ENCODE data around the gene STUM. TPM values are rescaled to one million over a fixed set of nuclear protein-coding genes. Genes with fewer than 3 reads are reported as not detected.
A peak's percentile ranks its signal among the peaks of the same experiment; 100 is the strongest.
"Not testable (repeated sequence)": the region's sequence is repeated elsewhere in the genome, so short reads cannot be mapped to it uniquely, and the experiment has no call there.

The STUM gene
- total RNA-seq, 1 donor, result under 0.01 TPM

- DNase-seq (ENCODE audit: low read depth in 2 of 3, low spot score in 2 of 3), result no peak
Observed at GRCh38 chr1:226635456-226635941, 86.9 kb downstream of the STUM start.

- DNase-seq (ENCODE audit: low read depth in 2 of 3, low spot score in 2 of 3), result no peak
Observed at GRCh38 chr1:226636847-226637096, 88.2 kb downstream of the STUM start.

GRCh38 chr1:226637147-226637935, 88.8 kb downstream of the STUM start:
- DNase-seq (ENCODE audit: low read depth in 2 of 3, low spot score in 2 of 3), result no peak

- DNase-seq (ENCODE audit: low read depth in 2 of 3, low spot score in 2 of 3), result no peak
Observed at GRCh38 chr1:226638001-226638601, 89.5 kb downstream of the STUM start.

- no peak for DNase-seq (ENCODE audit: low read depth in 2 of 3, low spot score in 2 of 3)
Observed at GRCh38 chr1:226638608-226639007, 90.0 kb downstream of the STUM start.

DNA sequence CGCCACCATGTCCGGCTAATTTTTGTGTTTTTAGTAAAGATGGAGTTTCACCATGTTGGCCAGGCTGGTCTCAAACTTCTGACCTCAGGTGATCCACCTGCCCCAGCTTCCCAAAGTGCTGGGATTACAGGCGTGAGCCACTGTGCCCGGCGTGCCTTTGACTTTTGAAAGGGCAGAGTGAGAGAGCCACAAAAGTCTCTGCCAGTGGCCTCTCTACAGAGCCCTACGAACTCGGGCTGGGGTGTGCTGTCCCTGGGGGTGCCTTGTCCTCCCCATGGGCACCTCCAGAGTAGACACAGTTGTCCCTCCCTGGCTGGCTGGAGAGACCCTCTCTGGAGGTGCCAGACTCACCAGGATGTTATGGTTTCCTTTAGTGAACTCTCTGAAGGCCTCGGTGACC, 90.6 kb downstream of the STUM start:
- not testable (repeated sequence) for DNase-seq (ENCODE audit: low read depth in 2 of 3, low spot score in 2 of 3)

DNA sequence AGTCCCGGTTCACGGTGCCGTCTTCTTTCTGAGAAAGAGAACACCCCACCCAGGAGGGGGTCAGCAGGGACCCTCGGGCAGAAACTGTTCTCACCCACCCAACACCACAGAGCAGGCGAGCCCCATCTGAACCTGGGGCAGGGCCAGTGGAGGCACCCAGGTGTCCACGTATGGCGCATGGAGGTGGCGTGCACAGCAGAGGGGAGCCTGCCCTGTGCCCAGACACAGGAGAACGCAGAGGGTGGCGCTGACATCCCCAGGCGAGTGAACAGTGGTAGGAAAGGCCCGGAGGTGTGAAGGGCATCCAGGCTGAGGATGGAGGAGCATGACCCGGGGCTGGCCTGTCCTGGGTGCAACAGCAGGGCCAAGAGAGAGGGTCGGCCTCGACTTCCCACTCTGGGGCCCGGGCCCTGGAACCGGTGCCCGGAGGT, 91.1 kb downstream of the STUM start:
- no peak for DNase-seq (ENCODE audit: low read depth in 2 of 3, low spot score in 2 of 3)

- no peak for DNase-seq (ENCODE audit: low read depth in 2 of 3, low spot score in 2 of 3)
Observed at GRCh38 chr1:226640321-226641136, 92.0 kb downstream of the STUM start.

- no peak for DNase-seq (ENCODE audit: low read depth in 2 of 3, low spot score in 2 of 3)
Observed at GRCh38 chr1:226641671-226642231, 93.2 kb downstream of the STUM start.

- DNase-seq (ENCODE audit: low read depth in 2 of 3, low spot score in 2 of 3), result no peak
Observed at GRCh38 chr1:226642421-226642820, 93.9 kb downstream of the STUM start.

DNA sequence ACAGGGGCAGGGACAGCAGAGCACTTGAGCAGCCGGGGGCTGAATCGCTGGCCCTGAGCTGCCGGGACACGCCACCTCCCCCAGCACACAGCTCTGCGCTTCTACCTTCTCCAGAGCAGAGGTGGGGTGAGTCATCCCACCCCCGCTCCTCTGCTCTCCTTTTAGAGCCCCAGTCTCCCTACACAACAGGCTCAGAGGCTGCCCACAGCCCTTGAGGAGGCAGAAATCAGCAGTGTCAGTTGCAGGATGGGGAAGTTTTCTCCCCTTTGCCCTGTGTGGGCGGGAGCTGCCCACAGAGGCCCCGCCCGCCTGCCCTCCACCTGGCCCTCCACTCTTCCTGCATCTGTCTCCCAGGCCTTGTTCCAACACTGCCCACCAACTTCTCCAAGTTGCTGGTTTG, 94.6 kb downstream of the STUM start:
- DNase-seq (ENCODE audit: low read depth in 2 of 3, low spot score in 2 of 3), result peak in 2 of 3 donors; percentile 83 to 86

DNA sequence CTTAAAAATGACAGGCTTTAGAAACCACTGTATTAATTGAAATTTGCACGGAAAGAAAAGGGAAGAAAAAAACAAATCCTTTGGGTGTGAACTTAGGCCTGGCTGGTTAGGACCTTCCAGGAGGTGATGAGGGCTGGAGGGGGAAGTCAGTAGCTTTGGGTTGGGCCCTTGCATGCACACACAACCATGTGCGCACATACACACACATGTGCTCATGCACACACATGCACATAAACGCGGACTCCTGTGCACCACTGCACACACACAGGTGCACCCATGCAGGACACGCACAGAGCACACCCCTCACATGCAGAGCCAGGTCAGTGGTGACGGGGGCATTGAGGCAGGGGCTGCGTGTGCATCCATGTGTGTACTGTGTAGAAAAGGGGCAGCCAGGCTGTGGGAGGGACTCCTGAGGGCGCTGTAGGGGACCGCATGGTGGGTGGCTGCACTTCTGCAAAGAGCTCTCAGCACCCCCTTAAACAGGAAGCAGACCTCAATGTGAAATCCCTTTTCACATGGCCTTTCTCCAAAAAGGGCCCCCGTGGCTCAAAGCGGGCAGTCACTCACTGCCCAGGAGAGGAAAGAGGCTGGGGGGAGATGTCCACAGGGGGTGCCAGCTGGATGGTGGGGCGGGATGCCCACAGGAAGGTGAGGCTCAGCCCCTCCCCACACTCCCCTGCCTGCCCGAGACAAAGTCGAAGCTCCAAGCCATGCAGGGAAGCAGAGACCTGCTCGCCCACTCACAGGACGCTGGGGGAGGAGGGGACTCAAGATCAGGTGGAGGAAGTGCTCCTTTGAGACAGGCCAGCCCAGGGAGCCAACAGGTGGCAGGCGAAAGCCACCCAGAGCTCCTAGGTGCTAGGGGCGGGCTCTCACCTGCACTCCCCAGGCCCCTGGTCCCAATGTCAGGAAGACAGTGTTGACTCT, 95.3 kb downstream of the STUM start:
- DNase-seq (ENCODE audit: low read depth in 2 of 3, low spot score in 2 of 3), result peak in 2 of 3 donors; percentile 77 to 88

- DNase-seq (ENCODE audit: low read depth in 2 of 3, low spot score in 2 of 3), result no peak
Observed at GRCh38 chr1:226644541-226645176, 96.1 kb downstream of the STUM start.

DNA sequence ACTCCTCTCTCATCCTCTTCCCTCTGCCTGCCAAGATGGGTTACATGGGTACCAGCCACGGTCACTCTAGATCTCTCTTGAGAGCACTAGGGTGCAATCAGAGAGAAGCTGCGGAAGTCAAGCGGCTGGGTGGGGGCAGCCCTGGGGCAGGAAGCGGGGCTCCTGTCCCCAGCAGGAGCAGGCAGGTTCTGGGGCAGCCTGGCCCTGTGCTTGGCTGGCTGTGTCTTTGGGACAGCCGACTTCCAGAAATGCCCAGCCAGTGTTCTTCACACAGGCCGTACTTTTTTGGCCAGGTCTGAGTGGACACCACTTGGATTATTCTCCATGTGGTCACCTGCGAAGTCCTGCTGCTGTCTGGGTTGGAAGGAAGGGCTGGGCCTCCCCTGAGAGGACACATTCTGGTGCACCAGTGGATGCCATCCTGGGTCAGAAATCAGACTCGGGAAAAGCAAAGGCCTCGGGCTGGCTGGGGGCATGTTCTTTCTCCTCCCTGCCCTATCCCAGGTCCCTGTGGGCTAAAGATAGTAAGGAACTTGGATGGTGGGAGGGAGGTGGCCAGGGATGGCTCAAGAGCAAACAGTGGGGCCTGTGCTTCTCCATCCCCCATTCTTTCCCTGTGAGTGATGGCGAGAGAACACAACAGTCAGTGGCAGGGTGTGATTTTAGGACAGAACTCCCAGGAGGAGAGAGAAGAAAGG, 96.9 kb downstream of the STUM start:
- DNase-seq (ENCODE audit: low read depth in 2 of 3, low spot score in 2 of 3), result no peak

DNA sequence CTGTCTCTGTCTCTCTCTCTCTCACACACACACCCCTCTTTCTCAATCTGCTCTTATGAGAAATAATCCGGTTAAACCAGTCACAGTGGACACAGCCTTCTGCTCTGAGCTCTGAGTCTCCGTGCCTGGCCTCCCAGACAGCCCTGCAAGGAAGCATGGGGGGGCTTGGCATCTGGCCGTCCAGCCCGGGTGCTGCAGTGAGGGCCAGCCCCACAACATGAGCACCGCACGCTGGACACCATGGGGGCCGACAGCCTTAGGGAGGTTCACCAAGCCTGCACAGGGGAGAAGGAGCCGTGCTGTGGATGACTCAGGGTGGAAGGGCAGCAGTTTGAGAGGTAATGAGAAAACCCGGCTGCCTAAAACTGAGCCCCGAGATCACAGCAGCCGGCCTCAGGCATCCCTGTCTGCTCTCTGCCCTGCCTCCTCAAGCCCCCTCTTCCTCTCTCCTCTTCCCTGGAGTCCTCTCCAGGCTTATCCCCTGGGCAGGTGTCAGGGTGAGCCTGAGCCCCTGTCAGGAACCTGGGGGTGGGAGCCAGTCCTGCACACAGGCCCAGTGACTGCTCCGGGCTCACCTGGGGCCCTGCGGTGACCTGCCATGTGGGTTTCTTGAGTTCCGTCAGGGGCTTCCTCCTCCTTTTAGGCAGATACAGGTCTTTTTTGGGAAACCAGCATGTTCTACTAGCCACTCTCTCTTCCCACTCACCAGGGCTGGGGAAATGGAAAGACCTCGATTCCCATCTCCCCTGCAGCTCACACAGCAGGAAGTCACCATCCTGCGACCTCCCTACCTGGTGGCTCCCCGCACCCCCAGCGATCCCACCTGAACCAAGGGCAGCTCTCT, 97.7 kb downstream of the STUM start:
- no peak for DNase-seq (ENCODE audit: low read depth in 2 of 3, low spot score in 2 of 3)

- DNase-seq (ENCODE audit: low read depth in 2 of 3, low spot score in 2 of 3), result no peak
Observed at GRCh38 chr1:226646870-226647449, 98.4 kb downstream of the STUM start.

- DNase-seq (ENCODE audit: low read depth in 2 of 3, low spot score in 2 of 3), result no peak
Observed at GRCh38 chr1:226647719-226648118, 99.2 kb downstream of the STUM start.

GRCh38 chr1:226648421-226648820, 99.9 kb downstream of the STUM start:
- no peak for DNase-seq (ENCODE audit: low read depth in 2 of 3, low spot score in 2 of 3)
